ENCODE data around the gene PAN3. TPM values are rescaled to one million over a fixed set of nuclear protein-coding genes. Genes with fewer than 3 reads are reported as not detected.

PAN3 gene
- total and polyA plus RNA-seq, 8 donors, result 12.4 to 26.4 (median 16.3) TPM

DNA sequence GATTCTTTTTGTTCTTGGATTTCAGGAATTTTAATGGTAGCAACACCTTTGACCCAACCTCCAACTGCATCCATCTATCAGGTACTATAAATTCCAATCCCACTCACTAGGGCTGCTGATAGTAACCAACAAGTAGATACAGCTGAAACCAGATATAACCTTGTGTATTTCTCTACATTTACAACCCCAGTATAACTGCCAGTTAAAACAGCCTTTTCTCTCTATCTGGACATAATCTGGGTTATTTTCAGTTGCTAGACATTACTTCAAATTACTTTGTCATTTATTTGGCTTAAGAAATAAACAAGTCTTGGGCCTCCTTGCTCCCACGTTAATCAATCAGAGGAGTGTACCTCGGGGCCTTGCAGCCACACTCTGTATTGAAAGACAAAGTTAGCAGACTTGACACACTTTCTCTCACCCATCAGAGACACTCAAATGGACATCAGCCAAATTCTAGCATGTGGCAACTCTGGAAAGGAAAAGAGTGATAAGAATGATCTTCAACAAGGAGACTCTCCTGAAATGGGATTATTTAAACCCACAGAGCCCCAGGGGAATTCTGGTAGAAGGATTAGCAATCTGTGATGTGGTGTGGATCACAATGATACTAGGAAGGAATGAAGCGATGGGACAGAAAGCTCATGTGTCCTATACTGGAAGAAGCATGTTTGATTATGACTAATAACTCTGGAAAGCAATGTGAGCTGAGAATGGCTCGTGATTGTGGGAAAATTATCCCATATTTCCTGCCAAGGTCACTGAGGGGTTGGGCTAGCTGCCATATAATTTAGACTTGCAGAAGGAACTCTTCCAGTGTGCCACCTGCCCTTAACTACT lies 199.0 kb downstream of the PAN3 start:
- Histone ChIP-seq H3K9me3 (no peaks in the 10 kb centered on the region), H3K4me3 (no peak overlapping the region), H3K27me3 (no peaks in the 10 kb centered on the region), H3K36me3 (no peaks in the 10 kb centered on the region), H3K4me1 (no peaks in the 10 kb centered on the region), H3K27ac (no peak overlapping the region)
- TF ChIP-seq, protein P1, sequence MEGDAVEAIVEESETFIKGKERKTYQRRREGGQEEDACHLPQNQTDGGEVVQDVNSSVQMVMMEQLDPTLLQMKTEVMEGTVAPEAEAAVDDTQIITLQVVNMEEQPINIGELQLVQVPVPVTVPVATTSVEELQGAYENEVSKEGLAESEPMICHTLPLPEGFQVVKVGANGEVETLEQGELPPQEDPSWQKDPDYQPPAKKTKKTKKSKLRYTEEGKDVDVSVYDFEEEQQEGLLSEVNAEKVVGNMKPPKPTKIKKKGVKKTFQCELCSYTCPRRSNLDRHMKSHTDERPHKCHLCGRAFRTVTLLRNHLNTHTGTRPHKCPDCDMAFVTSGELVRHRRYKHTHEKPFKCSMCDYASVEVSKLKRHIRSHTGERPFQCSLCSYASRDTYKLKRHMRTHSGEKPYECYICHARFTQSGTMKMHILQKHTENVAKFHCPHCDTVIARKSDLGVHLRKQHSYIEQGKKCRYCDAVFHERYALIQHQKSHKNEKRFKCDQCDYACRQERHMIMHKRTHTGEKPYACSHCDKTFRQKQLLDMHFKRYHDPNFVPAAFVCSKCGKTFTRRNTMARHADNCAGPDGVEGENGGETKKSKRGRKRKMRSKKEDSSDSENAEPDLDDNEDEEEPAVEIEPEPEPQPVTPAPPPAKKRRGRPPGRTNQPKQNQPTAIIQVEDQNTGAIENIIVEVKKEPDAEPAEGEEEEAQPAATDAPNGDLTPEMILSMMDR (IDR thresholded peaks at IDR 0.05), result no peak
- 46 to 51% methylated on average over 4 of the region's 4 CpGs for WGBS, 2 donors
- FAIRE-seq (no peak), DNase-seq (no peak), ATAC-seq (peak in 2 of 4 donors; percentile 22 to 50)
- intact Hi-C loops (cut with DNase I), result no loop called here

GRCh38 chr13:28338006-28338574 lies 199.7 kb downstream of the PAN3 start:
- Histone ChIP-seq H3K4me1 (no peaks in the 10 kb centered on the region), H3K36me3 (no peaks in the 10 kb centered on the region), H3K4me3 (no peak overlapping the region), H3K27ac (no peak overlapping the region), H3K9me3 (no peaks in the 10 kb centered on the region), H3K27me3 (no peaks in the 10 kb centered on the region)
- WGBS, 2 donors, result 70 to 71% methylated on average over 4 of the region's 4 CpGs
- ATAC-seq (no peak), DNase-seq (no peak), FAIRE-seq (no peak)
- intact Hi-C loops (cut with DNase I), result no loop called here
- TF ChIP-seq, protein P1 (IDR thresholded peaks at IDR 0.05), result no peak

GRCh38 chr13:28338742-28339141 lies 200.4 kb downstream of the PAN3 start:
- H3K9me3 ChIP-seq, result no peaks in the 10 kb centered on the region
- H3K4me1 ChIP-seq, result no peaks in the 10 kb centered on the region
- H3K36me3 ChIP-seq, result no peaks in the 10 kb centered on the region
- H3K27me3 ChIP-seq, result peaks cover 0 to 4% (median 0%) of the 10 kb centered on the region in 4 donors
- TF ChIP-seq, protein P1 (IDR thresholded peaks at IDR 0.05), result no peak
- 70 to 74% methylated on average over 6 of the region's 6 CpGs for WGBS, 2 donors
- intact Hi-C loops (cut with DNase I), result no loop called here
- no peak overlapping the region for H3K4me3 ChIP-seq
- DNase-seq, result no peak
- H3K27ac ChIP-seq, result no peak overlapping the region
- no peak for ATAC-seq
- no peak for FAIRE-seq

DNA sequence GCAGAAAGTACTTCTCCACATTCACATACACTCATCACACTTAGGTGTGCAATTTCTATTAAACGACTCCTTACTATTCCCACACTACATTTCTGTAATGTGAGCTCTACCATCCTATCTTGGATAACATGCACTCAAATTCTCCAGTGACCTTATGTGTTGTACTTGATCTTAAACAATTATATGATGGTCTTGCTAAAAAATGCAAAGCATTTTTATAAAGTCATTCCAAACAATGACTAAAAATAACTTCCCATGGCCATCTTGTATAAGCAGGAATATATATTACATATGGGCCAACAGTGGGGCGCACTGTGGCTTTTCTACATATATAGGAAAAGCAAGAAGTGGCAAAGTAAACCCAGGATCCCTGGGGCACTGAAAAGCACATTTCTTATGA lies 201.1 kb downstream of the PAN3 start:
- Histone ChIP-seq H3K36me3 (no peaks in the 10 kb centered on the region), H3K27me3 (peaks cover 0 to 5% (median 0%) of the 10 kb centered on the region in 4 donors), H3K4me3 (no peak overlapping the region), H3K9me3 (no peaks in the 10 kb centered on the region), H3K4me1 (no peaks in the 10 kb centered on the region), H3K27ac (no peak overlapping the region)
- FAIRE-seq, result no peak
- no peak for ATAC-seq
- intact Hi-C loops (cut with DNase I), result no loop called here
- WGBS, 2 donors, result 74 to 83% methylated on average over 2 of the region's 2 CpGs
- no peak for DNase-seq
- TF ChIP-seq, protein P1 (IDR thresholded peaks at IDR 0.05), result no peak
